T-helper 1 cell treated with Interleukin-12 subunit alpha and Interleukin-12 subunit beta and Interleukin-4 antibody, amounts not matched to agents 30 μg/mL and 1 μg/mL, for 36 hours (primary cell): ENCODE data around the gene CYP26A1.

Source experiments
- H3K27ac Mint-ChIP-seq: one replicate; pipeline ENCODE4 v1.8.0; 2021; ENCODE audit warnings: mild to moderate bottlenecking, mixed read lengths
- H3K27me3 Mint-ChIP-seq: one replicate; pipeline ENCODE4 v1.8.0; 2021; ENCODE audit warnings: low read depth, mixed read lengths
- H3K36me3 Mint-ChIP-seq: one replicate; pipeline ENCODE4 v1.8.0; 2021; ENCODE audit warnings: low read depth, mixed read lengths
- H3K4me1 Mint-ChIP-seq: one replicate; pipeline ENCODE4 v1.8.0; 2021; ENCODE audit warnings: low read depth, mixed read lengths
- H3K4me3 Mint-ChIP-seq: one replicate; pipeline ENCODE4 v1.8.0; 2021; ENCODE audit warnings: mild to moderate bottlenecking, moderate library complexity, mixed read lengths
- H3K9me3 Mint-ChIP-seq: one replicate; pipeline ENCODE4 v1.8.0; 2021; ENCODE audit warnings: mixed read lengths

Gene CYP26A1

DNA sequence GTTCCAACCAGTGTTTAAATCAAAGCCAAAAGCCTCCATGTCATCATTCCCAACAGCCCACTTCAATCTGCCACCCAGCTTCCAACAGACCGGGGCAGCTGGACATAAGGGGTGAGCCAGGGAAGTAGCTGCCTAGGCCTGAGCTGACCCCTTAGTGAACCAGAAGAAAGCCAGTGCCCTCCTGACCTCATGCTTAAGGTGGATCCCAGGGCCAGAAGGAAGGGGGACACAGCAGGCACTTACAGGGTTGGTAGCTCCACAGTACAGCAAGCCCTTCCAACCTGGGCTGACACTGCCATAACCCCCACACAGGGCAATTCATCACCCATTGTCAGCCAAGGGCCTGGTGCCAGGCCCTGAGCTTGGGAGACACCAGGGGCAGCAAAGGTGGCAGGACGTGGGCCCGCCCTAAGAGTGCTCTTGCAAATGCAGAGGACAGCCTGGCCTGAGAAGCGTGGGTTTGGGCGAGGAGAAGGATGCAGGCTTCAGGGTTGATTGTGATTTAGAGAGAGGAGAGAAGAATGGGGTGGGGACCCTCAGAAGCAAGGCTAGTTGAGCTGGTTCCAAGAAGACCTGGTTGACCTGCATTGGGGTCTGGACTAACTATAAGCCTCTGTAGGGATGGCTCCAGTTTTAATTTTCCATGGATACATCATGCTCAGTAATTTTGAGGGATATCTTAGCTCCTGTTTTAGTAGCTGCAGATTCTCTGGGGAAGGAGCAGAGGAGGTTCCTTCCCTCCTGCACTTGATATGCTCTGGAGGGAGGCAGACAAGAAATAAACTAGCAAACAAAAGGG, 3.1 kb upstream of the CYP26A1 start:
- H3K4me3 Mint-ChIP-seq = no peak overlapping the region
- peaks cover 15% of the 10 kb centered on the region for H3K4me1 Mint-ChIP-seq
- no peak overlapping the region for H3K27ac Mint-ChIP-seq
- H3K9me3 Mint-ChIP-seq = no peaks in the 10 kb centered on the region
- H3K36me3 Mint-ChIP-seq = no peaks in the 10 kb centered on the region
- peaks cover 85% of the 10 kb centered on the region for H3K27me3 Mint-ChIP-seq

DNA sequence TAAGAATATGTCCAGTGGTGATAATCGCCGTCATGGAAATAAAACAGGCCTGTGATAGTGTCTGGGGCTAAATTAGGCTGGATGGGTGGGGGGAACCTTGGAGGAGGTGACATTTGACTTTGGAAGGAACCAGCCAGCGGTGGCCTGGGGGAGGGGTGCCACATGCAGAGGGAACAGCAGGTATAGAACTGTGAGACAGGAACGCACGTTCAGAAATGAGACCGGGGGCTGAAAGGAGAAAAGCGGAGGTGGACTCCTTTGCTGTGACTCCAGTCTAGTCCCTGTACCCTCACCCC, 2.6 kb upstream of the CYP26A1 start:
- no peaks in the 10 kb centered on the region for H3K36me3 Mint-ChIP-seq
- peaks cover 88% of the 10 kb centered on the region for H3K27me3 Mint-ChIP-seq
- H3K9me3 Mint-ChIP-seq = no peaks in the 10 kb centered on the region
- no peak overlapping the region for H3K4me3 Mint-ChIP-seq
- H3K27ac Mint-ChIP-seq = no peak overlapping the region
- peaks cover 17% of the 10 kb centered on the region for H3K4me1 Mint-ChIP-seq

DNA sequence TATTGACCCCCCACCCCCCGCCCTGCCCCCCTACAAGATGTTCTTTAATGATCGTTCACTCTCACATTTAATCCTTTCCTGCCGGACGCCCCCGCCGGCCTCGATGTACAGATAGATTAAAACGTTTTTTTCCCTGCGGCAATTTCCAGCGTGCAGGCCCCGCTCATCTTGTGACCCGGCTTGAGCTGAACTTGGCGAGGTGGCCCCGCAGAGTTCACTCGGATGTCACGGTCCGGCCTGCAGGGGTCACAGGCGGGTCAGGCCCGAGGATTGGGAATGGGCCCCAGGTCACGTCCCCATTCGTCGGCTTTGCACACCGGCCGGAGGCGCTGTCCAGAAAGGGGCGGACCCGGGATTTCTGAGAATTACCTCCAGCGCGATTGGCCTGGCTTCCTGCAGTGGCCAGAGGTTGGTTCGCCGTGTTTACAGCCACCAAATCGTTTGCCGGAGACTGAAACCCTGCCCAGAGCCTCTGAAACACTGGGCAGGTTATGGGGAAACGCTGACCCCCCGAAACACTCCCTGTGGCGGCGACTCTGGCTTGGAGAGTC, 1.9 kb upstream of the CYP26A1 start:
- peaks cover 89% of the 10 kb centered on the region for H3K27me3 Mint-ChIP-seq
- no peak overlapping the region for H3K4me3 Mint-ChIP-seq
- peaks cover 17% of the 10 kb centered on the region for H3K4me1 Mint-ChIP-seq
- no peaks in the 10 kb centered on the region for H3K9me3 Mint-ChIP-seq
- H3K27ac Mint-ChIP-seq = no peak overlapping the region
- H3K36me3 Mint-ChIP-seq = no peaks in the 10 kb centered on the region

DNA sequence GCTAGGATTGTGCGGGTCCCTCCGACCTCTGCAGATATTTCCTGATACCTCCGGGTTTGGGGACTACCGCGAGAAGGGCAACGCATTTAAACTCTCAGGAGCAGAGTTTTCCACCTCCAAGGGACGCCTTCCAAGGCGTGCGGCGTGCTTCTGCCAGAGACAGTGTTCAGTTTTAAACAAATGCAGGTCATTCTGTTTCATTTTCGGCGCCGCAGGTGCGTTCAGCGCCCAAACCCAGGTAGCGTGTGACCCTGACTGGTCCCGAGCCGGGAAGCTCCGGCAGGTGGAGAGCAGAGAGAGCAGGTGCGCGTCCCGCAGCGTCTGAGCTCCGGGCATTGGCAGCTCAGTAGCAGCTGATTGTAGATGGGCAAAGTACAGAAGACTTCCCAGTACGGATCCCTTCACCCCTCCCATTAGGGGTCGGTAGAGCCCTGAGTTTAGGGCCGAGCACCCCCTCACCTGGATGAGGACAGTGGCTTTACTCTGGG, 1.4 kb upstream of the CYP26A1 start:
- H3K4me1 Mint-ChIP-seq = peaks cover 17% of the 10 kb centered on the region
- no peak overlapping the region for H3K27ac Mint-ChIP-seq
- H3K36me3 Mint-ChIP-seq = no peaks in the 10 kb centered on the region
- no peak overlapping the region for H3K4me3 Mint-ChIP-seq
- H3K27me3 Mint-ChIP-seq = peaks cover 87% of the 10 kb centered on the region
- H3K9me3 Mint-ChIP-seq = no peaks in the 10 kb centered on the region

DNA sequence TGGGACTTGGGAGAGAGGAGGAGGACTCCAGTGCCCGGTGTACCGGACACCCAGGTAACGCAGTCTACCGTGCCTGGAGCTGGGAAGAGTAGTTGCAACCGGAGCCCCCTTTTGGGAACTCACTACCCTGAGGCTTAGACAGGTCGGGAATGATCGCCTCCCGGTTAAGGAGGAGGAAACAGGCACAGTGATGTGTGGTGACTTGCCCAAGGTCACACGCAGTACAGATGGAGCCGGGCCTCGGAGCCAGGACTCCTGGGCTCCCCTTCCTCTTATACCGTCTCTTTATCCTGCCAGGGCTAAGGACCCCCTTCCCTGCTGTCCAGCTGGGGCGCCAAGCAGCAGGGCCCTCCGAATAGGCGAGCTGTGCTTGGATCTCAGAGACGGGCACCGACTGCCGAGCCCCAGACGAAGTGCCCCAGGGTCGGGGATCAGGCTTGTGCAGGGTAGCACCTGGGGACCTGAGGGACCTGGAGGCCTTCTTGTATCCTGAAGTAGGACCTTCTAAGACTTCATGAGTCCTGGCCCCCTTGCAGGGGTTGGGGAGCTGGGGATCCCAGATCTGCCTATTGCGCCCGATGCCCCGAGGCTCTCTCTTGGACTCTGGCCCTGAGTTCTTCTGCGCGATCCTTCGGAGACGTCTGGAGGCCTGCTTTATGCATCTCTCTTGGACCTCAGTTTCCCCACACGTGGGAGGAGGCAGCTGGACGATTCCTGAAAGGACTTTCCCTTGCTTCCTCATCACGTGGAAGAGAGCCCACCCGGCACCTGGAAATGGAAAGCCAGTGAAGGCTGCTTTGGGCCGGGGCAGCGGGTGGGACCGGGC, 767 bp upstream of the CYP26A1 start:
- no peaks in the 10 kb centered on the region for H3K9me3 Mint-ChIP-seq
- H3K27me3 Mint-ChIP-seq = peaks cover 86% of the 10 kb centered on the region
- no peak overlapping the region for H3K27ac Mint-ChIP-seq
- no peaks in the 10 kb centered on the region for H3K36me3 Mint-ChIP-seq
- H3K4me3 Mint-ChIP-seq = no peak overlapping the region
- peaks cover 15% of the 10 kb centered on the region for H3K4me1 Mint-ChIP-seq

DNA sequence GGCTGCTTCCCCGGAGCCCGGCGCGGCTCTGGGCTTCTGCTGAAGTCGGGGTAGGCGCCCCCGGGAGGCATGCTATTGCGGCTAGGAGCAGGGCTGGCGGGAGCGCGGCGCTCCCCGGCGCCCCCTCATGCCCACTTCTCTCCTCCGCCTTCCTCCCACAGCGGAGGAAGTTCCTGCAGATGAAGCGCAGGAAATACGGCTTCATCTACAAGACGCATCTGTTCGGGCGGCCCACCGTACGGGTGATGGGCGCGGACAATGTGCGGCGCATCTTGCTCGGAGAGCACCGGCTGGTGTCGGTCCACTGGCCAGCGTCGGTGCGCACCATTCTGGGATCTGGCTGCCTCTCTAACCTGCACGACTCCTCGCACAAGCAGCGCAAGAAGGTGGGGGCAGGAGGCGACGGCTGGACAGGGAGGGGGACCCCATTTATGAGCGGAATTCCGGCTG, 479 bp downstream of the CYP26A1 start:
- Mint-ChIP-seq H3K36me3 (no peaks in the 10 kb centered on the region), H3K4me1 (peaks cover 11% of the 10 kb centered on the region), H3K4me3 (peak overlapping the region; percentile 65), H3K9me3 (no peaks in the 10 kb centered on the region), H3K27me3 (peaks cover 81% of the 10 kb centered on the region), H3K27ac (peak overlapping the region; percentile 31)

DNA sequence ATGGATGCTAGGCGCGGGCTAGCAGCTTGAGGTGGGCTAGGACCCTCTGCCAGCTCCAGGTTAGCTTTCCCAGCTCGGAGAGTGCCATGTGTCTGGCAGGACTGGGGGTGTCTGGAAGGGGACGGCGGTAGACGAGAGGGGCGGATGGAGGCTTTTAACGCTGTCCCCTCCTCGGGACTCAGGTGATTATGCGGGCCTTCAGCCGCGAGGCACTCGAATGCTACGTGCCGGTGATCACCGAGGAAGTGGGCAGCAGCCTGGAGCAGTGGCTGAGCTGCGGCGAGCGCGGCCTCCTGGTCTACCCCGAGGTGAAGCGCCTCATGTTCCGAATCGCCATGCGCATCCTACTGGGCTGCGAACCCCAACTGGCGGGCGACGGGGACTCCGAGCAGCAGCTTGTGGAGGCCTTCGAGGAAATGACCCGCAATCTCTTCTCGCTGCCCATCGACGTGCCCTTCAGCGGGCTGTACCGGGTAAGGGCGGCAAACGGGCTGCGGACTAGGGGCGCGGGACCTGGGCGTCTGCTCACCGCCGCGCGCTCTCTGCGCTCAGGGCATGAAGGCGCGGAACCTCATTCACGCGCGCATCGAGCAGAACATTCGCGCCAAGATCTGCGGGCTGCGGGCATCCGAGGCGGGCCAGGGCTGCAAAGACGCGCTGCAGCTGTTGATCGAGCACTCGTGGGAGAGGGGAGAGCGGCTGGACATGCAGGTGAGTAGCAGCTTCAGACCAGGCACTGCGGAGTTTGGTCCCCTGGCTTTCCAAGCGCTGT, 1.1 kb downstream of the CYP26A1 start:
- H3K27ac Mint-ChIP-seq = no peak overlapping the region
- H3K4me1 Mint-ChIP-seq = peaks cover 11% of the 10 kb centered on the region
- no peaks in the 10 kb centered on the region for H3K9me3 Mint-ChIP-seq
- peaks cover 82% of the 10 kb centered on the region for H3K27me3 Mint-ChIP-seq
- no peaks in the 10 kb centered on the region for H3K36me3 Mint-ChIP-seq
- H3K4me3 Mint-ChIP-seq = peak overlapping the region; percentile 65

DNA sequence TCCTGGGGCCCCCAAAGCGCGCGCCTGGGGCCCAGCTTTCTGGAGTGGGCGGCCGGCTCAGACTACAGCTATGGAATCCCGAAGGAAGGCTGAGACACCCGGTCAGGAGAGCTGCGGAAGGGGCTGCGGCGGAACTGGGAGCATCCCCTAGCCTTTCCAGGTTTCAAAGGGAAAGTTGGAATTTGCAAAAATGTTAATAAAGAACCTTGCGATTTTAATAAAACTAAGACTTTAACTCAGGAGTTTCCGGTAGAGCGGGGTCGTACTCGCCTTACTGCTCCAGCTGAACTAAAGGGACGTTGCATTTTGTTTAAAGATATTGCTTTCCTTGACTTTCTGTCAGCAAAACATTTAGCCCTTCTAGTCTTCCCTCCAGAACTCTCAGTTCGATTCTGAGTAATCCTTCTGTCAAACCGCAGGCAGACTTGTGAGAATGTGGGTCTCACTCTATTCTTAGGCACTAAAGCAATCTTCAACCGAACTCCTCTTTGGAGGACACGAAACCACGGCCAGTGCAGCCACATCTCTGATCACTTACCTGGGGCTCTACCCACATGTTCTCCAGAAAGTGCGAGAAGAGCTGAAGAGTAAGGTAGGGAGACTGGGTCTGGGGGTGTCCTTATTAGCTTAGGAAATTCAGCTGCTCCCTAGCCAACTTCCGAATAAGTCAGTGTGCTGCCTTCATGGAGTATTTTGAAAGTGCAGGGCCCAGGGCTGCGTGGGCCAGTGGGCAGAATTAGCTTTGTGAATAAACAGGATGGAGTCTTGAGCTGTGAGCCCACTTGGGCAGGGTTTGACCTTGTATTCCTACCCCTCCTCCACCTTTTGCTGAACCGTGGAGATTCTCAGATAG, 1.9 kb downstream of the CYP26A1 start:
- peaks cover 14% of the 10 kb centered on the region for H3K4me1 Mint-ChIP-seq
- H3K27ac Mint-ChIP-seq = no peak overlapping the region
- H3K36me3 Mint-ChIP-seq = no peaks in the 10 kb centered on the region
- H3K9me3 Mint-ChIP-seq = no peaks in the 10 kb centered on the region
- H3K27me3 Mint-ChIP-seq = peaks cover 78% of the 10 kb centered on the region
- no peak overlapping the region for H3K4me3 Mint-ChIP-seq

DNA sequence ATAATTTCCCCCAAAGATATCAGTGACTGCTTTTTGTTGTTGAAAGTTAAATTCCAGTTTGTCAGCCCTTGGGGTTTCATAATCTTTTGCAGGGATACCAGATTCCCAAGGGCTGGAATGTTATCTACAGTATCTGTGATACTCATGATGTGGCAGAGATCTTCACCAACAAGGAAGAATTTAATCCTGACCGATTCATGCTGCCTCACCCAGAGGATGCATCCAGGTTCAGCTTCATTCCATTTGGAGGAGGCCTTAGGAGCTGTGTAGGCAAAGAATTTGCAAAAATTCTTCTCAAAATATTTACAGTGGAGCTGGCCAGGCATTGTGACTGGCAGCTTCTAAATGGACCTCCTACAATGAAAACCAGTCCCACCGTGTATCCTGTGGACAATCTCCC, 3.2 kb downstream of the CYP26A1 start:
- Mint-ChIP-seq H3K4me1 (peaks cover 14% of the 10 kb centered on the region), H3K4me3 (no peak overlapping the region), H3K36me3 (no peaks in the 10 kb centered on the region), H3K27me3 (peaks cover 76% of the 10 kb centered on the region), H3K9me3 (no peaks in the 10 kb centered on the region), H3K27ac (no peak overlapping the region)

DNA sequence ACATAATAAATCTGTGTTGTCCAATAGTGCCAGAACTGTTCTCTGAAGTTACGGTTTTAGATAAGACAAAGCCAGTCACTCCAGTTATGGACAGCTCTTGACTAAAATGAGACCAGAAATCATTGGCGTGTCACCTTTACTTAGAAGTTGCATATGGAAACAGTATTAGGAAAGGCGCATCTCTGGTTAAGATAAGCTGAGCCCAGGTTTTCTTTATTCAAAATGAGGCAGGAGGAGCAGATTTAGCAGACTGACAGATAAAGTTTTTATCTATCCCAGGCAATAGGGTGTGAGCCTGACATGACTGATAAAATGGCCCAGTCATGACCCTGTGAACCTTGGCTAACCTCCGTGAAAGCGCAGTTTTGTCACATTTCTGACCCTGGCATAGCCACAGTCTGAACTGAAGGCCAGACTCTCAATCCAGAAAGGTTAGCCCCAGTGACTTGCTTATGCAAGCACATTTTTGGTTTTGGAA, 4.2 kb downstream of the CYP26A1 start:
- Mint-ChIP-seq H3K9me3 (no peaks in the 10 kb centered on the region), H3K27me3 (peaks cover 67% of the 10 kb centered on the region), H3K4me1 (peaks cover 11% of the 10 kb centered on the region), H3K36me3 (no peaks in the 10 kb centered on the region), H3K4me3 (no peak overlapping the region), H3K27ac (no peak overlapping the region)

DNA sequence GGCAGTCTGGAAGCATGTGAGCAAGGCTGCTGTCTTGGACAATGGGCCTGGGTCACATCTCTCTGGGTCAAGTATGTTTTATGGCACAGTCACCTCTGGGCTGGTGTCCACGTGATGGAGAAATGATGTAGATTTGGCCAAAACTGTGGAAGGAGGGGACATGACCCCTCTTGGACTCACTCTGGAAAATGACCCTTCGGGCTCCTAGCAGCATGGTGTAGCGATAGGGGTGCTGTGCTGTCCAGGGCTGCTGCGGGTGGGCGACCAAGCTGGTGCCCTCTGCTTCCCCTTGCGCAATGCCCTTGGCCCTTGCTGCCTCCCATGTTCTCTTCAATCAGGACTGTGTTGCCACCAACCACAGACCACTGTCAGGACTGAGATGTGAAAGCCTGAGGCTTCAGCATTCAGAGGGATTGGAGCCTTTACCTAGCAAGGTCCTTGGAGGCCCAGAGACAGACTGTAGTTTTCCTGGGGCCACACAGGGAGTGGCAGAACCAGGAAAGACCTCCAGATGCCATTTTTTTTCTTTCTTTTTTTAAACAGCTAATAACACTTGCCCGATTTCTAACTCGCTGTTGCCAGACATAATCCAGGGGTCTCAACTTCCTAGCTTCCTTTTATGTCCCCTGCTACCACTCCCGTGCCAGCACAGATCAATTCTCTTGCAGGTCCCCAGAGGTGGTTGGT, 6.1 kb downstream of the CYP26A1 start:
- H3K36me3 Mint-ChIP-seq = no peaks in the 10 kb centered on the region
- H3K27ac Mint-ChIP-seq = no peak overlapping the region
- H3K4me3 Mint-ChIP-seq = no peak overlapping the region
- H3K9me3 Mint-ChIP-seq = no peaks in the 10 kb centered on the region
- H3K4me1 Mint-ChIP-seq = peaks cover 7% of the 10 kb centered on the region
- H3K27me3 Mint-ChIP-seq = peaks cover 62% of the 10 kb centered on the region

DNA sequence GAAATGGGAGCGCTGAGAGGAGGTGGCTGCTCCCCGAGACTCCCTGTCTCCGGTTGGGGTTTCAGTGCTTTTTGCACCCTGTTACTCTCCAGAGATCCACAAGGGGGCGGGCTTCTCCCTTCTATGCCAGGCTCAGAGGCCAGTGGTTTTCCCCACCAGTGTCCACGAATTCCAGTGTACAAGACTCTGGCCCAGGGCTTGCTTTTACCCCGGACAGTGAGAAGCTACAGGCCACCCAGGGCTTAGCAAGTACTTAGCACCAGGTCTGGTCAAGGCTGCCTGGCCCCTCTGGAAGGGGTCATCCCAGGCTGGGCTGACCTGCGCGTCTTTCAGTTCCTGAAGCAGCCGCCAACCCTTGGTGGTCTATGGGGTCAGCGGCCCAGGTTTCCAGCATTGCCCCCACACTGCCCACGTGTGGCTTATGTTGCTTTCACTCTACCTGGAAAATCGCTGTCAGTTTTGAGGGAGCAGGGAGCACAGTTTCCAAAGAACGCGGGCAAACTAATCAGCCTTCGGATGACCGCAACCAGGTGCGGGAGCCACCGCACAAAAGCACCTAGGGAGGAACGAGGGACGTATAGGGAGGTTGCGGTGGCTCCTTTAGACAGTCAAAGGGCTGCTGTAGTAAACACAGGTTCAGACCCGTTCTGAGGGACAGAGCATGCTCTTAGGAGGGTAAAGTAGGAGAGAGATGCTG, 6.8 kb downstream of the CYP26A1 start:
- no peaks in the 10 kb centered on the region for H3K36me3 Mint-ChIP-seq
- no peak overlapping the region for H3K4me3 Mint-ChIP-seq
- H3K27me3 Mint-ChIP-seq = peaks cover 55% of the 10 kb centered on the region
- peaks cover 6% of the 10 kb centered on the region for H3K4me1 Mint-ChIP-seq
- no peaks in the 10 kb centered on the region for H3K9me3 Mint-ChIP-seq
- H3K27ac Mint-ChIP-seq = no peak overlapping the region

DNA sequence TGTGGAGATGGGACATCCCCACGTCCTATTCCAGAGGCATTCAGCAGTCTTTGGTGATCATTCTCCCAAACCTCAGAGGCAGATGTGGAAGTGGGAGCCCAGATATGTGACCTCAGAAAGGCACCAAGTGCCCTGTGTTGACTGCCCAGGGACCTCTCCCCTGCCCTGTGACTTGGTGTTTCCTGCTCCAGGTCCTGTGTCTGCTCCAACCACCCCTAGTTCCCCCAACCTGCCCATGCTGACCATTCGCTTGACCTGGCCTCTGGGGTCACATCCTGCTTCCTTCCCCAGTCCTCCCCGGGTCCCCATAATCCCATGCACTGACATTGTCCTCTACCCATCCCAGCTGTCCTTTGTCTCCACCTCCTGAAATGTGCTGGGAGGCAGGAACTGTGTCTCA, 7.6 kb downstream of the CYP26A1 start:
- peaks cover 3% of the 10 kb centered on the region for H3K4me1 Mint-ChIP-seq
- H3K4me3 Mint-ChIP-seq = no peak overlapping the region
- no peaks in the 10 kb centered on the region for H3K36me3 Mint-ChIP-seq
- no peaks in the 10 kb centered on the region for H3K9me3 Mint-ChIP-seq
- H3K27me3 Mint-ChIP-seq = peaks cover 47% of the 10 kb centered on the region
- H3K27ac Mint-ChIP-seq = no peak overlapping the region
